Activated CD8-positive, alpha-beta T cell treated with anti-CD3 and anti-CD28 coated beads for 36 hours (primary cell): ENCODE measurements around the gene NCOA7. TPM values are rescaled to one million over a fixed set of nuclear protein-coding genes. Genes with fewer than 3 reads are reported as not detected.

Experiments
- ATAC-seq: fragments of 200-7000 bp; cut with Tn5 transposase; one replicate; pipeline ENCODE4 v1.10.0; 2021; ENCODE audit warnings: mild to moderate bottlenecking, moderate library complexity
- CTCF ChIA-PET: fragments of 350-600 bp; sonication (Branson Sonifier 250); formaldehyde crosslinking; loops from one replicate; lab custom pipeline; 2021; ENCODE audit warnings: antibody characterized with exemption; lab: Charles Lee
- POLR2A ChIA-PET: fragments of 350-600 bp; sonication (Branson Sonifier 250); formaldehyde crosslinking; loops from one replicate; lab custom pipeline; 2021; ENCODE audit warnings: antibody characterized with exemption; lab: Charles Lee
- DNase-seq: peaks from one replicate; pipeline ENCODE4 v3.0.0-alpha.2; 2020
- H3K27ac Mint-ChIP-seq: one replicate; pipeline ENCODE4 v1.8.0; 2021; ENCODE audit warnings: mild to moderate bottlenecking, mixed read lengths
- H3K27me3 Mint-ChIP-seq: one replicate; pipeline ENCODE4 v1.8.0; 2021; ENCODE audit warnings: mixed read lengths
- H3K36me3 Mint-ChIP-seq: one replicate; pipeline ENCODE4 v1.8.0; 2021; ENCODE audit warnings: low read depth, mixed read lengths
- H3K4me1 Mint-ChIP-seq: one replicate; pipeline ENCODE4 v1.8.0; 2021; ENCODE audit warnings: low read depth, mixed read lengths
- H3K4me3 Mint-ChIP-seq: one replicate; pipeline ENCODE4 v1.8.0; 2021; ENCODE audit warnings: mild to moderate bottlenecking, moderate library complexity, mixed read lengths
- H3K9me3 Mint-ChIP-seq: one replicate; pipeline ENCODE4 v1.8.0; 2021; ENCODE audit warnings: mixed read lengths
- CTCF ChIP-seq: fragments of 200-600 bp; IDR thresholded peaks from one replicate; pipeline ENCODE4 v1.8.0; 2022; ENCODE audit warnings: antibody characterized with exemption, mild to moderate bottlenecking
- intact Hi-C: fragments of 100-400 bp; cut with micrococcal nuclease; formaldehyde crosslinking; loops from one replicate; pipeline ENCODE4 v1.10.0; 2022
- total RNA-seq, 2 experiments: library from RNA; stranded (reverse); gene quantifications; one replicate each; pipeline ENCODE4 v1.2.3, GENCODE V29; 2021

NCOA7 gene
- total RNA-seq, 2 experiments from 2014 or later, result 43.4 to 44.9 TPM

- Mint-ChIP-seq H3K9me3 (no peaks in the 10 kb centered on the region), H3K36me3 (no peaks in the 10 kb centered on the region), H3K27ac (no peak overlapping the region), H3K4me3 (no peak overlapping the region), H3K27me3 (peaks cover 12% of the 10 kb centered on the region), H3K4me1 (peaks cover 5% of the 10 kb centered on the region)
- DNase-seq (peak; percentile 12), ATAC-seq (no peak)
- POLR2A ChIA-PET, result interaction anchor here (0.8 to 1.0 kb wide), 2 partner anchors 33 to 162 kb away, joined by 3 read pairs; partner anchors contain the start of gene TRMT11
- CTCF ChIA-PET, result interaction anchor here (0.9 to 8.5 kb wide), 15 partner anchors 10 to 643 kb away, joined by 3 to 92 read pairs (median 5); partner anchors contain the start of gene NCOA7
- intact Hi-C loops, result no loop called here
- TF ChIP-seq CTCF, result no peak
Observed at GRCh38 chr6:125953502-125953875, 162.7 kb downstream of the NCOA7 start.

- Mint-ChIP-seq H3K4me3 (no peak overlapping the region), H3K4me1 (peaks cover 5% of the 10 kb centered on the region), H3K27ac (peak overlapping the region; percentile 41), H3K9me3 (no peaks in the 10 kb centered on the region), H3K27me3 (peaks cover 9% of the 10 kb centered on the region), H3K36me3 (no peaks in the 10 kb centered on the region)
- DNase-seq (no peak), ATAC-seq (no peak)
- ChIA-PET POLR2A (interaction anchor here (0.6 to 1.6 kb wide), 2 partner anchors 32 kb away, joined by 3 read pairs; no protein-coding TSS in a partner anchor), CTCF (interaction anchor here (0.6 to 8.5 kb wide), 10 partner anchors 16 to 644 kb away, joined by 3 to 92 read pairs (median 30); partner anchors contain the start of genes NCOA7 and TRMT11)
- no peak for TF ChIP-seq CTCF
- intact Hi-C loops, result loop anchor here (5.0 kb wide), 1 partner anchor 38 kb away; no protein-coding TSS in a partner anchor
Observed at GRCh38 chr6:125954735-125955339, 164.1 kb downstream of the NCOA7 start.

- Mint-ChIP-seq H3K4me3 (no peak overlapping the region), H3K27ac (no peak overlapping the region), H3K4me1 (peaks cover 5% of the 10 kb centered on the region), H3K36me3 (peaks cover 2% of the 10 kb centered on the region), H3K27me3 (peaks cover 6% of the 10 kb centered on the region), H3K9me3 (no peaks in the 10 kb centered on the region)
- ChIA-PET CTCF (interaction anchor here (0.6 to 8.5 kb wide), 40 partner anchors 8 to 655 kb away, joined by 3 to 92 read pairs (median 6); partner anchors contain the start of genes HDDC2, NCOA7 and TRMT11), POLR2A (interaction anchor here (0.7 to 3.5 kb wide), 9 partner anchors 22 to 164 kb away, joined by 3 to 21 read pairs (median 4); partner anchors contain the start of genes NCOA7 and TRMT11)
- no peak for DNase-seq
- intact Hi-C loops, result loop anchor here (2.0 to 5.0 kb wide), 2 partner anchors 39 to 175 kb away; no protein-coding TSS in a partner anchor
- no peak for TF ChIP-seq CTCF
- ATAC-seq, result no peak
Observed at GRCh38 chr6:125955973-125956372, 165.2 kb downstream of the NCOA7 start.

- Mint-ChIP-seq H3K9me3 (no peaks in the 10 kb centered on the region), H3K36me3 (peaks cover 2% of the 10 kb centered on the region), H3K4me3 (no peak within 1 kb of the TSS), H3K4me1 (peaks cover 7% of the 10 kb centered on the region), H3K27ac (no peak within 1 kb of the TSS), H3K27me3 (peaks cover 4% of the 10 kb centered on the region)
- intact Hi-C loops, result loop anchor here (2.0 to 5.0 kb wide), 2 partner anchors 39 to 176 kb away; no protein-coding TSS in a partner anchor
- ChIA-PET CTCF (interaction anchor here (0.5 to 8.5 kb wide), 50 partner anchors 9 to 993 kb away, joined by 3 to 92 read pairs (median 4); partner anchors contain the start of genes HDDC2, NCOA7 and TRMT11), POLR2A (interaction anchor here (0.5 to 3.5 kb wide), 14 partner anchors 8 to 655 kb away, joined by 3 to 23 read pairs (median 4); partner anchors contain the start of genes HDDC2, NCOA7 and TRMT11)
- peak; percentile 98 for TF ChIP-seq CTCF
- peak; percentile 86 for ATAC-seq
- DNase-seq, result peak; percentile 99
Observed at GRCh38 chr6:125956506-125957390, 166.0 kb downstream of the NCOA7 start, which contains the start of gene HINT3. HINT3 (plus strand) TSS chr6:125956770; CDS start chr6:125956978, 208 bp downstream.
